Fibroblast of lung (primary cell): ENCODE results near the gene HSD3B1. TPM values are rescaled to one million over a fixed set of nuclear protein-coding genes. Genes with fewer than 3 reads are reported as not detected.

Experiments
- DNase-seq, 2 donors: peaks; one replicate each; pipeline versions ENCODE4 v3.0.0 to v3.0.0-alpha.2; 2010; ENCODE audit warnings: low read depth in 2 of 2
- H2AFZ ChIP-seq: 2 replicates; pipeline ENCODE4 v1.5.1; 2012; ENCODE audit warnings: low read length, control low read depth, inconsistent platforms
- H3K27ac ChIP-seq: 2 replicates; pipeline ENCODE4 v1.5.1; 2011; ENCODE audit warnings: low read length, control low read depth; ENCODE audit not compliant: insufficient read depth
- H3K27me3 ChIP-seq: 2 replicates; pipeline ENCODE4 v1.5.1; 2011; ENCODE audit warnings: mild to moderate bottlenecking, low read length; ENCODE audit not compliant: control insufficient read depth, insufficient read depth
- H3K36me3 ChIP-seq: 2 replicates; pipeline ENCODE4 v1.5.1; 2011; ENCODE audit warnings: low read length; ENCODE audit not compliant: control insufficient read depth, insufficient read depth
- H3K4me1 ChIP-seq: 2 replicates; pipeline ENCODE4 v1.5.1; 2011; ENCODE audit warnings: low read length; ENCODE audit not compliant: control insufficient read depth, insufficient read depth; ENCODE audit errors: extremely low read depth
- H3K4me2 ChIP-seq: 2 replicates; pipeline ENCODE4 v1.5.1; 2011; ENCODE audit warnings: low read length, control low read depth; ENCODE audit not compliant: insufficient read depth; ENCODE audit errors: extremely low read depth
- H3K4me3 ChIP-seq, 4 experiments: fragments of 200-600 bp in 1 of 4; sonication (generic) in 1 of 4; replicated peaks in 1 of 4; 2 replicates each; pipeline ENCODE4 v1.5.1; 2011 to 2016; ENCODE audit warnings: low read length in 4 of 4, low read depth in 3 of 4, mild to moderate bottlenecking in 3 of 4, control low read depth in 2 of 4, inconsistent platforms in 1 of 4, mixed read lengths in 1 of 4; ENCODE audit not compliant: insufficient read depth in 1 of 4; ENCODE audit errors: control extremely low read depth in 1 of 4
- H3K79me2 ChIP-seq: 2 replicates; pipeline ENCODE4 v1.5.1; 2012; ENCODE audit warnings: mild to moderate bottlenecking, low read length, inconsistent platforms; ENCODE audit not compliant: control insufficient read depth, insufficient read depth
- H3K9ac ChIP-seq: 2 replicates; pipeline ENCODE4 v1.5.1; 2011; ENCODE audit warnings: mild to moderate bottlenecking, low read length, control low read depth; ENCODE audit not compliant: insufficient read depth
- H3K9me3 ChIP-seq: 2 replicates; pipeline ENCODE4 v1.5.1; 2012; ENCODE audit warnings: low read depth, low read length; ENCODE audit not compliant: control insufficient read depth, insufficient read depth
- H4K20me1 ChIP-seq: 2 replicates; pipeline ENCODE4 v1.5.1; 2011; ENCODE audit warnings: low read length; ENCODE audit not compliant: control insufficient read depth, insufficient read depth; ENCODE audit errors: extremely low read depth
- EZH2 ChIP-seq: IDR thresholded peaks from 2 replicates; pipeline ENCODE4 v1.5.1; 2012; ENCODE audit warnings: low read length, control low read depth, mild to moderate bottlenecking; ENCODE audit errors: missing control alignments
- polyA plus RNA-seq, 2 donors: library from polyadenylated mRNA; depleted of rRNA in 1 of 2; stranded (reverse) in 1 of 2; unstranded in 1 of 2; fragments of >200 nt; gene quantifications; 2 replicates each; pipeline ENCODE4 v1.2.1, GENCODE V29; 2011 to 2012; ENCODE audit warnings: missing spikeins in 1 of 2
- total RNA-seq: library from RNA; depleted of rRNA; stranded (reverse); fragments of >200 nt; gene quantifications from 2 replicates; pipeline ENCODE4 v1.2.1, GENCODE V29; 2014
- TF ChIP-seq, protein P1 (sequence below), 2 donors: IDR thresholded peaks in 1 of 2; conservative IDR thresholded peaks in 1 of 2; 1 replicate in 1 of 2; 2 replicates in 1 of 2; pipeline ENCODE4 v1.5.1; 2011 to 2012; ENCODE audit warnings: low read length in 2 of 2, control low read depth in 1 of 2, inconsistent platforms in 1 of 2, low read depth in 1 of 2, mild to moderate bottlenecking in 1 of 2

HSD3B1 gene
- total and polyA plus RNA-seq, 2 donors (not counting 1 experiment from before 2014, with no cell fraction given) = not detected

DNA sequence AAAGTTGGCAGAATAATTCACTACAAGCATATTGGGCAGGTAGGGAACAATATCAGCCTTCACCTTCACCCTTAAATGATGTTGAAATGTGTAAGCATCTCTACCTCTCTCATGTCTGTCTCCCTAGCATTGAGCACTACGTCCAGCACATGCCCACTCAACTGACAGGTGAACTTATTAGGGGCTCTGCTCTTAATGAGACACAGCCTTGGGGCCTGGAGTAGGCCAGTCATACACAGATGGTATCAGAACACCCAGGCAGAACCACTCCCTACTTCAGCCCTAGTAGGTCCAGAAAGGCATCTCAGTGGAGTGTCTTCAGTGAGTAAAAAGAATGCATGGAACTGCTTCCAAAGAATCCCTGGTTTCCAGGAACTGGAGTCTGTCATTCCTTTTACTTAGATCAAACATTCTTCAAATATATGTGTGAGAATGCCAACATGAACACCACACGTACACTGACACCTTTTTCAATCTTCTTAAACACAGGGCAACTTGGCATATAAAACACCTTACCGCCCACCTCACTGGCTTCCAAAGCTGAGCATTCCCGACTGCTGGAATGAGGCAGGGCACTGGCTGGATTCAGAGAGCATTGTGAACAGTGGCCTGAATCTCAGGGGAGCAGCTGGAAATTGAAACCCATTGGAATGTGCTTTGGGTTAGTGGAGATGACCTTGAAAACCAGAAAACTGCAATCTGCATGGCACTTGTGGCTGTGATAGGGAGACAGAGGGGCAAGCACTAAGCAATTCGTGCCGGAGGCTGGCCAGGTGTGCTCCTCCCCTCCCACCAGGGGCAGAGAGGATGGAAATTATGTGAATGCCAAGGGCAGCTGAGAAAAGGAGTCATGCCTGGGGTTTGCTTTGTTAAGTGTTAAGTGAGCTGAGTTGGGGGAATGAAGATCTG lies 24.2 kb upstream of the HSD3B1 start:
- H2AFZ ChIP-seq = no peak overlapping the region
- no peaks in the 10 kb centered on the region for H3K36me3 ChIP-seq
- H3K9me3 ChIP-seq = no peaks in the 10 kb centered on the region
- TF ChIP-seq EZH2 = no peak
- TF ChIP-seq, protein P1, sequence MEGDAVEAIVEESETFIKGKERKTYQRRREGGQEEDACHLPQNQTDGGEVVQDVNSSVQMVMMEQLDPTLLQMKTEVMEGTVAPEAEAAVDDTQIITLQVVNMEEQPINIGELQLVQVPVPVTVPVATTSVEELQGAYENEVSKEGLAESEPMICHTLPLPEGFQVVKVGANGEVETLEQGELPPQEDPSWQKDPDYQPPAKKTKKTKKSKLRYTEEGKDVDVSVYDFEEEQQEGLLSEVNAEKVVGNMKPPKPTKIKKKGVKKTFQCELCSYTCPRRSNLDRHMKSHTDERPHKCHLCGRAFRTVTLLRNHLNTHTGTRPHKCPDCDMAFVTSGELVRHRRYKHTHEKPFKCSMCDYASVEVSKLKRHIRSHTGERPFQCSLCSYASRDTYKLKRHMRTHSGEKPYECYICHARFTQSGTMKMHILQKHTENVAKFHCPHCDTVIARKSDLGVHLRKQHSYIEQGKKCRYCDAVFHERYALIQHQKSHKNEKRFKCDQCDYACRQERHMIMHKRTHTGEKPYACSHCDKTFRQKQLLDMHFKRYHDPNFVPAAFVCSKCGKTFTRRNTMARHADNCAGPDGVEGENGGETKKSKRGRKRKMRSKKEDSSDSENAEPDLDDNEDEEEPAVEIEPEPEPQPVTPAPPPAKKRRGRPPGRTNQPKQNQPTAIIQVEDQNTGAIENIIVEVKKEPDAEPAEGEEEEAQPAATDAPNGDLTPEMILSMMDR (conservative IDR thresholded peaks at IDR 0.05 in 1 of 2, IDR thresholded peaks at IDR 0.05 in 1 of 2; ENCODE audit: low read depth in 1 of 2, low read length in 2 of 2) = no peak
- H4K20me1 ChIP-seq = no peaks in the 10 kb centered on the region
- DNase-seq = peak in 1 of 2 donors; percentile 12
- H3K9ac ChIP-seq = no peak overlapping the region
- H3K79me2 ChIP-seq = no peaks in the 10 kb centered on the region
- no peak overlapping the region for H3K4me3 ChIP-seq
- no peak overlapping the region for H3K27ac ChIP-seq
- H3K4me2 ChIP-seq = no peak overlapping the region
- H3K27me3 ChIP-seq = no peaks in the 10 kb centered on the region
- H3K4me1 ChIP-seq = no peaks in the 10 kb centered on the region

DNA sequence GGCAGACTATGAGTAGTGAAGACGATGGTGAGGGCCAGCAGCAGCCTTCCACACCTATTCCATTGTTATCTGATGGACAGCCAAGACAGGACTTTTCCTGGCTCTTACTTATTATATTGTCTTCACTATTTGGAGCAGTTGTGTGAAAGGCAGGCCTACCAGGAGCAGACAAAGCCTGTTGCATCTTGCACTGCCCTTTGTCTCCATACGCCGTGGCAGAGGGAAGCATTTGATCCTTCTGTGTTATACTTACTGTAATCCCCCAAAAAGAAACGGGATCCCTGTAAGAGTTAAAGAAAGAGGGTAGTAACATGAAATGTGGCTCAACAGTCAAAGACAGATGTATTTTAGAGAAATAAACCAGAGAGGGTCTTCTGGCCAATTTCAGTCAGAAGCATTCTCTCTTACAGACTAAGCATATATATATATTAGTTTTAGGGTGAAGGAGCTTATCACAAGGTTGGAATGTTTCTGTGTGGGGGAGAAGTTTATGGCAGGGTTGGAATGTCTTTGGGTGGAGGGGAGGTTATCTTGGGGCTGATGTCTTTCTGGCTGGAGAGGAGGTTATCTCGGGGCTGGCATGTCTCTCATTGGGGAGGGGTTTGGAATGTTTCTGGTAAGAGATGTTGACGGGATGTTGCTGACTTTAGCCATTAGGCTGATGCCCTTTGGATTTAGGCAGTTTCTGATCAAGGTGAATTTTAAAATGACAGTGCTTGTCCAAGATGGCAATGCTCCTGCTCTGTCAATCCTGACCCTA lies 23.4 kb upstream of the HSD3B1 start:
- Histone ChIP-seq H3K4me2 (no peak overlapping the region), H3K4me1 (no peaks in the 10 kb centered on the region), H3K36me3 (no peaks in the 10 kb centered on the region), H3K27ac (no peak overlapping the region), H3K9ac (no peak overlapping the region), H3K9me3 (no peaks in the 10 kb centered on the region), H3K27me3 (no peaks in the 10 kb centered on the region), H2AFZ (no peak overlapping the region), H3K4me3 (no peak overlapping the region), H3K79me2 (no peaks in the 10 kb centered on the region), H4K20me1 (no peaks in the 10 kb centered on the region)
- DNase-seq = no peak
- no peak for TF ChIP-seq EZH2
- TF ChIP-seq, protein P1 (conservative IDR thresholded peaks at IDR 0.05 in 1 of 2, IDR thresholded peaks at IDR 0.05 in 1 of 2; ENCODE audit: low read depth in 1 of 2, low read length in 2 of 2) = no peak

DNA sequence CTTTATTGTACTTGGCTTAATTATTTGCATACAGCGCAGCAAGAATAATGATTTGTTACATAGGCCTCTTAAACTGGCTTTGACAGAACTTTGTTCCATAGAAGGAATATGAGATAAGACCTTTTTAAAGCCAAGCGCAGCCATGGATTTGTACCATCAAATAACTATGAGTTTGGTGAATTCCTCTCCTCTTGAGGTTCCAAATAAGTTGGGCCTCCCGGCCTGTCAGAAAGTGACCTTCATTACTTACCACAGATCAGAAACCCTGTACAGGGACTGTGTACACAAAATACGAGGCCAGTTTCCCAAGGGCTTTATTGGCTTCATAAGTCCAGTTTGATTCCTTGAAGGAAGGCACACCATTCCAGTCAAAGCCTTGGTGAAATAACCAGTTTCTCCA lies 21.8 kb upstream of the HSD3B1 start:
- no peak overlapping the region for H3K4me3 ChIP-seq
- no peaks in the 10 kb centered on the region for H3K79me2 ChIP-seq
- H3K9me3 ChIP-seq = no peaks in the 10 kb centered on the region
- no peak for TF ChIP-seq EZH2
- TF ChIP-seq, protein P1 (conservative IDR thresholded peaks at IDR 0.05 in 1 of 2, IDR thresholded peaks at IDR 0.05 in 1 of 2; ENCODE audit: low read depth in 1 of 2, low read length in 2 of 2) = no peak
- DNase-seq = no peak
- no peaks in the 10 kb centered on the region for H4K20me1 ChIP-seq
- H3K4me1 ChIP-seq = no peaks in the 10 kb centered on the region
- no peaks in the 10 kb centered on the region for H3K27me3 ChIP-seq
- no peaks in the 10 kb centered on the region for H3K36me3 ChIP-seq
- H3K27ac ChIP-seq = no peak overlapping the region
- H2AFZ ChIP-seq = no peak overlapping the region
- H3K9ac ChIP-seq = no peak overlapping the region
- no peak overlapping the region for H3K4me2 ChIP-seq
